Fibroblast of skin of abdomen (primary cell): Measurements from ENCODE around the gene HDC.

Experiments used
- DNase-seq: peaks from one replicate; pipeline ENCODE4 v3.0.0-alpha.2; 2013

Gene HDC

GRCh38 chr15:50251638-50252182 lies 13.8 kb downstream of the HDC start:
- DNase-seq, result peak; percentile 10

- DNase-seq, result no peak
Measured at GRCh38 chr15:50250760-50251394, 14.6 kb downstream of the HDC start.

- no peak for DNase-seq
Measured at GRCh38 chr15:50249704-50250103, 15.8 kb downstream of the HDC start.

- DNase-seq, result peak; percentile 5
Measured at GRCh38 chr15:50248994-50249582, 16.4 kb downstream of the HDC start.

- DNase-seq, result no peak
Measured at GRCh38 chr15:50247819-50248655, 17.5 kb downstream of the HDC start.

- DNase-seq, result no peak
Measured at GRCh38 chr15:50246631-50247030, 18.9 kb downstream of the HDC start.

GRCh38 chr15:50244959-50245624 lies 20.4 kb downstream of the HDC start:
- no peak for DNase-seq

- DNase-seq, result no peak
Measured at GRCh38 chr15:50244153-50244552, 21.4 kb downstream of the HDC start.

GRCh38 chr15:50241684-50242450 lies 23.7 kb downstream of the HDC start:
- peak; percentile 65 for DNase-seq

- DNase-seq, result no peak
Measured at GRCh38 chr15:50238255-50238654, 27.3 kb downstream of the HDC start.

- DNase-seq, result no peak
Measured at GRCh38 chr15:50236433-50236832, 29.1 kb downstream of the HDC start.

GRCh38 chr15:50235794-50236193 lies 29.7 kb downstream of the HDC start:
- DNase-seq, result no peak

GRCh38 chr15:50234764-50235163 lies 30.8 kb downstream of the HDC start:
- no peak for DNase-seq

- DNase-seq, result no peak
Measured at GRCh38 chr15:50233192-50233736, 32.3 kb downstream of the HDC start.

GRCh38 chr15:50232791-50233190 lies 32.7 kb downstream of the HDC start:
- no peak for DNase-seq

GRCh38 chr15:50231761-50232160 lies 33.8 kb downstream of the HDC start:
- no peak for DNase-seq

- DNase-seq, result no peak
Measured at GRCh38 chr15:50229336-50229735, 36.2 kb downstream of the HDC start.

GRCh38 chr15:50228866-50229265 lies 36.7 kb downstream of the HDC start:
- no peak for DNase-seq

GRCh38 chr15:50227076-50227475 lies 38.5 kb downstream of the HDC start:
- peak; percentile 61 for DNase-seq

GRCh38 chr15:50225938-50226337 lies 39.6 kb downstream of the HDC start:
- no peak for DNase-seq

- no peak for DNase-seq
Measured at GRCh38 chr15:50225057-50225456, 40.5 kb downstream of the HDC start.

- DNase-seq, result peak; percentile 12
Measured at GRCh38 chr15:50224606-50225005, 40.9 kb downstream of the HDC start.
